Uterus (tissue), 4 donors: Measurements from ENCODE around the gene PCTP. TPM values are rescaled to one million over a fixed set of nuclear protein-coding genes. Genes with fewer than 3 reads are reported as not detected.
A peak's percentile ranks its signal among the peaks of the same experiment; 100 is the strongest.

Experiments used
- DNase-seq, 2 donors: peaks; one replicate each; pipeline ENCODE4 v3.0.0-alpha.2; 2019 to 2020
- H3K27ac ChIP-seq, 2 donors: fragments of 200-600 bp; sonication (generic); 1 replicate in 1 of 2; 2 replicates in 1 of 2; pipeline ENCODE4 v1.5.1; 2016 to 2018
- H3K27me3 ChIP-seq, 2 donors: fragments of 200-600 bp; sonication (generic); one replicate each; pipeline ENCODE4 v1.5.1; 2018 to 2019; ENCODE audit warnings: control low read depth in 1 of 2
- H3K36me3 ChIP-seq, 2 donors: fragments of 200-600 bp; sonication (generic); one replicate each; pipeline ENCODE4 v1.5.1; 2019; ENCODE audit warnings: control low read depth in 1 of 2
- H3K4me1 ChIP-seq, 2 donors: fragments of 200-600 bp; sonication (generic); one replicate each; pipeline ENCODE4 v1.5.1; 2018 to 2019; ENCODE audit warnings: control low read depth in 1 of 2
- H3K4me3 ChIP-seq, 2 donors: fragments of 200-600 bp; sonication (generic); 1 replicate in 1 of 2; 2 replicates in 1 of 2; pipeline ENCODE4 v1.5.1; 2018 to 2019; ENCODE audit warnings: mild to moderate bottlenecking in 1 of 2
- H3K9me3 ChIP-seq, 2 donors: fragments of 200-600 bp; sonication (generic); one replicate each; pipeline ENCODE4 v1.5.1; 2019; ENCODE audit warnings: control low read depth in 1 of 2
- POLR2A ChIP-seq, 2 donors: fragments of 450-650 bp; IDR thresholded peaks; one replicate each; pipeline ENCODE4 v1.6.1; 2016; ENCODE audit warnings: antibody characterized with exemption in 2 of 2, mild to moderate bottlenecking in 1 of 2, moderate library complexity in 1 of 2
- intact Hi-C: fragments of 100-400 bp; cut with DNase I; formaldehyde crosslinking; loops from one replicate; pipeline ENCODE4 v1.15.1; 2023; ENCODE audit warnings: low total_unique reads
- total RNA-seq, 4 donors: library from RNA; depleted of rRNA in 3 of 4; stranded (reverse); fragments of >200 nt in 3 of 4; gene quantifications; one replicate each; pipeline versions ENCODE4 v1.1.0 to v1.2.4, GENCODE V29; 2014 to 2023
- TF ChIP-seq, protein P1 (sequence below), 4 experiments: fragments of 200-600 bp in 2 of 4; fragments of 450-650 bp in 2 of 4; sonication (generic) in 2 of 4; IDR thresholded peaks; one replicate each; pipeline ENCODE4 v1.5.1; 2016 to 2019; ENCODE audit warnings: antibody characterized with exemption in 4 of 4, mild to moderate bottlenecking in 2 of 4, moderate library complexity in 1 of 4
- donor health status: DM: yes; HTN: yes; CAD: no.

The PCTP gene
- total RNA-seq, 4 donors from 2014 or later: 1.8 to 18.8 (median 10.9) TPM

DNA sequence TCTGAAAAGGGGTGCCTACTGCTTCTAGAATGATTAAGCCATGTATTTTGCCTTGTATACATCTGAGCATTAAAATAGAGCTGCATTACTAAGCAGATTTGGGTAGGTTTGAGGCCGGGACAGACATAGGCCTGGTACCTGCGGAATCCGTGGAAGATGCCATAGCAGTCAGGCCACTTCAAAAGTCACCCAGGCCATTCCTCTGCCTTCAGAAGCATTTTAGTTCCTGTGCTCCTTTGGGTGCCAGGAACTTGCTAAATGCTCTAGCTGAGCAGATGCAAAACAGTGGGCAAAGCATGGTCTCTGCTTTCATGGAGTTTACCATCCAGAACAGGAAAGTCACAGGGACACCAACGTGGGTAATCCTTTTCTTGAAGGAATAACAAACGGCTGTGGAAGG, 22.5 kb upstream of the PCTP start:
- H3K27me3 ChIP-seq: no peaks in the 10 kb centered on the region
- no peaks in the 10 kb centered on the region for H3K4me1 ChIP-seq
- H3K9me3 ChIP-seq: no peaks in the 10 kb centered on the region
- TF ChIP-seq POLR2A (IDR thresholded peaks at IDR 0.05): no peak
- TF ChIP-seq, protein P1, sequence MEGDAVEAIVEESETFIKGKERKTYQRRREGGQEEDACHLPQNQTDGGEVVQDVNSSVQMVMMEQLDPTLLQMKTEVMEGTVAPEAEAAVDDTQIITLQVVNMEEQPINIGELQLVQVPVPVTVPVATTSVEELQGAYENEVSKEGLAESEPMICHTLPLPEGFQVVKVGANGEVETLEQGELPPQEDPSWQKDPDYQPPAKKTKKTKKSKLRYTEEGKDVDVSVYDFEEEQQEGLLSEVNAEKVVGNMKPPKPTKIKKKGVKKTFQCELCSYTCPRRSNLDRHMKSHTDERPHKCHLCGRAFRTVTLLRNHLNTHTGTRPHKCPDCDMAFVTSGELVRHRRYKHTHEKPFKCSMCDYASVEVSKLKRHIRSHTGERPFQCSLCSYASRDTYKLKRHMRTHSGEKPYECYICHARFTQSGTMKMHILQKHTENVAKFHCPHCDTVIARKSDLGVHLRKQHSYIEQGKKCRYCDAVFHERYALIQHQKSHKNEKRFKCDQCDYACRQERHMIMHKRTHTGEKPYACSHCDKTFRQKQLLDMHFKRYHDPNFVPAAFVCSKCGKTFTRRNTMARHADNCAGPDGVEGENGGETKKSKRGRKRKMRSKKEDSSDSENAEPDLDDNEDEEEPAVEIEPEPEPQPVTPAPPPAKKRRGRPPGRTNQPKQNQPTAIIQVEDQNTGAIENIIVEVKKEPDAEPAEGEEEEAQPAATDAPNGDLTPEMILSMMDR (IDR thresholded peaks at IDR 0.05): no peak
- H3K27ac ChIP-seq: no peak overlapping the region
- intact Hi-C loops: no loop called here
- no peak for DNase-seq
- no peaks in the 10 kb centered on the region for H3K36me3 ChIP-seq
- no peak overlapping the region for H3K4me3 ChIP-seq

DNA sequence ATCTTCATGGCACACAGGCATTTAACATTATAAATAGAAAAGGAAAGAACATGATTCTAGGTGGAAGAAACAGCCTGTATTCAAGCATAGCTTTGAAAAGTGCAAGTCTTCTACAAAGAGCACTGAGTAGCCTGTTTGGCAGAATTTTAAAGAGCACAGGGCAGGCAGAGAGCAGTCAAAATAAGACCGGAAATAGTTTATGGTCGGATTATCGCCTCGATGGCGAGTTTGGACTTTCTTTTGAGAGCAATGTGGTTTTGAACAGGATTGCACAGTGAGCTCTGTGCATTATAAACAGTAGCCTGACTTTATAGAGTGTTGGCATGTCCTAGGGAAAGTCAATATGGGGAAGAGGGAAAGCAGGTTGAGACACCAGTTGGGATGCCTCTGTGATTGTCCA, 22.0 kb upstream of the PCTP start:
- H3K4me1 ChIP-seq: no peaks in the 10 kb centered on the region
- H3K9me3 ChIP-seq: no peaks in the 10 kb centered on the region
- intact Hi-C loops: no loop called here
- no peaks in the 10 kb centered on the region for H3K27me3 ChIP-seq
- no peak overlapping the region for H3K27ac ChIP-seq
- no peak overlapping the region for H3K4me3 ChIP-seq
- TF ChIP-seq, protein P1 (IDR thresholded peaks at IDR 0.05): no peak
- TF ChIP-seq POLR2A (IDR thresholded peaks at IDR 0.05): no peak
- no peaks in the 10 kb centered on the region for H3K36me3 ChIP-seq
- no peak for DNase-seq

DNA sequence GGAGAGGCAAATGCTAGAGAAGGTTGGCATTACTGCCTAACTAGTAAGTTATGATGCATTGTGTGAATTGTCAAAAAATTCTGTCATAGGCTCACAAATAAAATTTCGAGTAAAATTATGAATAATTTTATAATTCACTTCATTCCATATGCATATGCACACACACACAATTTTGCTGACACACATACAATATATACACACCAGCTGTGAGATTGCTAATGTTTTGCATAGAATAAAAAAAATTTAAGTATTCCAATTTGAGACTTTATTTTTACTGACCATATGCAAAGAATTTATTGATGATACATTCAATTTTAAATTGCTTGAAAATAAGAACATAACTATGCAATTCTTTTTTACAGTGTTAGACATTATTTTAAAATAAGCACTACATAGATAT, 21.4 kb upstream of the PCTP start:
- TF ChIP-seq POLR2A (IDR thresholded peaks at IDR 0.05): no peak
- TF ChIP-seq, protein P1 (IDR thresholded peaks at IDR 0.05): no peak
- no peaks in the 10 kb centered on the region for H3K36me3 ChIP-seq
- H3K4me3 ChIP-seq: no peak overlapping the region
- H3K27ac ChIP-seq: no peak overlapping the region
- DNase-seq: no peak
- H3K4me1 ChIP-seq: no peaks in the 10 kb centered on the region
- H3K27me3 ChIP-seq: no peaks in the 10 kb centered on the region
- intact Hi-C loops: no loop called here
- no peaks in the 10 kb centered on the region for H3K9me3 ChIP-seq

DNA sequence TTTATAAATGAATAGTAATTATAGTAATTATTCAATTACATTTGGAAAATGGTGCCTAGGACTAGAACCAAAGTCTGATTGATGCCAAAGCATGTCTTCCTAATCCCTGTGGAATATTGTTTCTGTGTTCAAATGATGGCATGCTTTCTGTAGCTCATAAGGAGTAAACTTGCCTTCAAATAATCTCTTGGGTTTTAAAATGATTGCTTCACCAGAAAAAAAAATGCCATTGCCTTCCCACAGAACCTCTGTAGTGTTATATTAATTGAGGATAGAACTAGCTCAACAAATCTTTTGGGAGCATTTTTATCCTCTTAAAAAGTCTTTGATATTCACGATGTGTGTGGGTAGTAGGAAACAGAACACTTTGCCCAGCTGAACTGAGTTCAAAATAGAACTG, 20.5 kb upstream of the PCTP start:
- no peak for TF ChIP-seq POLR2A (IDR thresholded peaks at IDR 0.05)
- TF ChIP-seq, protein P1 (IDR thresholded peaks at IDR 0.05): no peak
- no peak for DNase-seq
- no peaks in the 10 kb centered on the region for H3K36me3 ChIP-seq
- peak overlapping the region in 1 of 2 donors; percentile 71 for H3K27ac ChIP-seq
- intact Hi-C loops: no loop called here
- no peaks in the 10 kb centered on the region for H3K9me3 ChIP-seq
- H3K4me1 ChIP-seq: no peaks in the 10 kb centered on the region
- no peaks in the 10 kb centered on the region for H3K27me3 ChIP-seq
- no peak overlapping the region for H3K4me3 ChIP-seq

DNA sequence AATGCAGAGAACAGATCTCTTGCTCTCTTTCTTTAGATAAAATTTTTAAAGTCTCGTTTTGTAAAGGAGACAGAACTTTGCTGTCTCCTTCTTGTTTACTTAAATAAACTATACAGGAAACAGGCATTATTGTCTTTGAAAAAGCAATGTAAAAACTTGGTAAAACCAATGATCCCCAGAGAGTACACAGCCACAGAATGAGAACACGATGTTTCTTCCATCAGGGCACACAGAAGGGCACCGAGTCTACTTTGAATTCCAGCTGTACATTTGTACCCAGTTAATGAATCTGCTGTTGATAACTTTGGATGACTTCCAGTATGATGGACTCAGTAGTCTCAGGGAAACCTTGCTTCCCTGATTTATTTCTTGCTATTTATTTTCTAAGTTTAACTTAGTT, 20.0 kb upstream of the PCTP start:
- H3K4me3 ChIP-seq: no peak overlapping the region
- H3K4me1 ChIP-seq: no peaks in the 10 kb centered on the region
- no peaks in the 10 kb centered on the region for H3K36me3 ChIP-seq
- TF ChIP-seq, protein P1 (IDR thresholded peaks at IDR 0.05): no peak
- no peak for TF ChIP-seq POLR2A (IDR thresholded peaks at IDR 0.05)
- peak overlapping the region; percentile 65 to 71 for H3K27ac ChIP-seq
- H3K27me3 ChIP-seq: no peaks in the 10 kb centered on the region
- no peaks in the 10 kb centered on the region for H3K9me3 ChIP-seq
- DNase-seq: no peak
- intact Hi-C loops: no loop called here
